ENCODE data around the gene CCR6. TPM values are rescaled to one million over a fixed set of nuclear protein-coding genes. Genes with fewer than 3 reads are reported as not detected.

Gene CCR6
- total and polyA plus RNA-seq, 8 donors, result 0.13 to 0.92 TPM; not detected in 6

- Histone ChIP-seq H3K9me3 (no peaks in the 10 kb centered on the region), H3K27ac (peak overlapping the region in 1 of 5 donors; percentile 24), H3K4me3 (no peak overlapping the region), H3K4me1 (peaks cover 0 to 12% (median 8%) of the 10 kb centered on the region in 4 donors), H3K27me3 (peaks cover 0 to 15% (median 0%) of the 10 kb centered on the region in 3 donors), H3K36me3 (no peaks in the 10 kb centered on the region)
- WGBS, 5 donors, result 77 to 83% (median 82%) methylated on average over 21 to 25 of the region's 25 CpGs
- TF ChIP-seq POLR2AphosphoS5 (IDR thresholded peaks at IDR 0.05) (no peak), EP300 (IDR thresholded peaks at IDR 0.05) (no peak), POLR2A (IDR thresholded peaks at IDR 0.05) (no peak)
- TF ChIP-seq, protein P1, sequence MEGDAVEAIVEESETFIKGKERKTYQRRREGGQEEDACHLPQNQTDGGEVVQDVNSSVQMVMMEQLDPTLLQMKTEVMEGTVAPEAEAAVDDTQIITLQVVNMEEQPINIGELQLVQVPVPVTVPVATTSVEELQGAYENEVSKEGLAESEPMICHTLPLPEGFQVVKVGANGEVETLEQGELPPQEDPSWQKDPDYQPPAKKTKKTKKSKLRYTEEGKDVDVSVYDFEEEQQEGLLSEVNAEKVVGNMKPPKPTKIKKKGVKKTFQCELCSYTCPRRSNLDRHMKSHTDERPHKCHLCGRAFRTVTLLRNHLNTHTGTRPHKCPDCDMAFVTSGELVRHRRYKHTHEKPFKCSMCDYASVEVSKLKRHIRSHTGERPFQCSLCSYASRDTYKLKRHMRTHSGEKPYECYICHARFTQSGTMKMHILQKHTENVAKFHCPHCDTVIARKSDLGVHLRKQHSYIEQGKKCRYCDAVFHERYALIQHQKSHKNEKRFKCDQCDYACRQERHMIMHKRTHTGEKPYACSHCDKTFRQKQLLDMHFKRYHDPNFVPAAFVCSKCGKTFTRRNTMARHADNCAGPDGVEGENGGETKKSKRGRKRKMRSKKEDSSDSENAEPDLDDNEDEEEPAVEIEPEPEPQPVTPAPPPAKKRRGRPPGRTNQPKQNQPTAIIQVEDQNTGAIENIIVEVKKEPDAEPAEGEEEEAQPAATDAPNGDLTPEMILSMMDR (IDR thresholded peaks at IDR 0.05), result no peak
- no peak for DNase-seq
- intact Hi-C loops (cut with DNase I; ENCODE audit: low total_unique reads), result no loop called here
Measured at GRCh38 chr6:167113935-167114910, 8.7 kb upstream of the CCR6 start.

DNA sequence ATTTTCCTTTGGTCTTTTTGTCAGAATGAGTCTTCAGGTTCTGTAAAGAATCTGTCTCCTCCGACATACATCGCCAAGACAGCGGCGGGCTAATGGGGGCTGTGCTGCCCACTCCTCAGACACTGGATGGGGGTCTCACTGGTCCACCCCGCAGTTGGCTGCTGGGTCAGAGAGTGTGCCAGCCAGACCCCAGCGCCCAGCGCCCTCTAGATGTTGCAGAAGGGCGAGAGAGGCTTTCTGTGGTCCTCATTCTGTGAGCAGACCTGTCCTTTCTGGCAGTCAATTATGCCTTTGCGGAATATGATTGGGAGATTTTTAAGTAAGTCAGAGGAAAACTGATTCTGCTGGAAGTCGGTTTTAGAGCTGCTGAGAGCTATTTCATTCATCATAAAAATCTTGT, 7.8 kb upstream of the CCR6 start:
- 79 to 87% (median 86%) methylated on average over 10 of the region's 10 CpGs for WGBS, 5 donors
- no peak for TF ChIP-seq POLR2AphosphoS5 (IDR thresholded peaks at IDR 0.05)
- TF ChIP-seq, protein P1 (IDR thresholded peaks at IDR 0.05), result no peak
- no peak for DNase-seq
- Histone ChIP-seq H3K4me3 (no peak overlapping the region), H3K27ac (peak overlapping the region in 1 of 5 donors; percentile 24), H3K27me3 (peaks cover 0 to 15% (median 0%) of the 10 kb centered on the region in 3 donors), H3K4me1 (peaks cover 0 to 12% (median 8%) of the 10 kb centered on the region in 4 donors), H3K9me3 (no peaks in the 10 kb centered on the region), H3K36me3 (no peaks in the 10 kb centered on the region)
- intact Hi-C loops (cut with DNase I; ENCODE audit: low total_unique reads), result no loop called here

GRCh38 chr6:167116109-167116837, 6.6 kb upstream of the CCR6 start:
- Histone ChIP-seq H3K27me3 (peaks cover 0 to 20% (median 0%) of the 10 kb centered on the region in 3 donors), H3K27ac (peak overlapping the region in 1 of 5 donors; percentile 60), H3K4me3 (peak overlapping the region in 3 of 4 donors; percentile 1 to 11 (median 6)), H3K36me3 (no peaks in the 10 kb centered on the region), H3K4me1 (peaks cover 0 to 12% (median 8%) of the 10 kb centered on the region in 4 donors), H3K9me3 (no peaks in the 10 kb centered on the region)
- TF ChIP-seq POLR2AphosphoS5 (IDR thresholded peaks at IDR 0.05), result no peak
- no peak for TF ChIP-seq POLR2A (IDR thresholded peaks at IDR 0.05)
- TF ChIP-seq EP300 (IDR thresholded peaks at IDR 0.05), result no peak
- TF ChIP-seq, protein P1 (IDR thresholded peaks at IDR 0.05), result no peak
- intact Hi-C loops (cut with DNase I; ENCODE audit: low total_unique reads), result no loop called here
- 44 to 58% (median 54%) methylated on average over 25 of the region's 25 CpGs for WGBS, 5 donors
- peak in 1 of 2 donors; percentile 79 for DNase-seq

DNA sequence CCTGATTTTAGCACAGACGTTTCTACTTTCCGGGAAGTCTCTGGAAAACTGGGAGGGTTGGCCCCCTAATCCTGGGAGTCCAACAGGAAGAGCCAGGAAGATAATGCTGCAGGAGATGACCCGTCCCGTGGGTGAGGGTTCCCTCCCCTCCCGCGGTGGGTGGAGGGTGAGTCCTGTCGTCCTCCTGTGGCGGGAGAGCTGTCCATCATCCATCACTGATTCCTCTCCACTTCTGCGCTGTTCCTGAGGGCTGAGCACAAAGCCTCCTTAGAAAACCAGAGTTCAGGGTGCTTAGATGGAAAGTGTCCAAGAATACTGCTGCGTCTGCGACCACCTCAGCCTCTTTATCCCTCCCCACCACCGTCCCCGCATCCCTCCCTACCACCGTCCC, 6.1 kb upstream of the CCR6 start:
- H3K4me1 ChIP-seq, result peaks cover 0 to 12% (median 8%) of the 10 kb centered on the region in 4 donors
- TF ChIP-seq POLR2AphosphoS5 (IDR thresholded peaks at IDR 0.05) (no peak), POLR2A (IDR thresholded peaks at IDR 0.05) (no peak), EP300 (IDR thresholded peaks at IDR 0.05) (no peak)
- TF ChIP-seq, protein P1 (IDR thresholded peaks at IDR 0.05), result no peak
- no peak for DNase-seq
- peak overlapping the region in 1 of 5 donors; percentile 60 for H3K27ac ChIP-seq
- WGBS, 5 donors, result 74 to 94% (median 77%) methylated on average over 12 to 14 of the region's 14 CpGs
- H3K36me3 ChIP-seq, result no peaks in the 10 kb centered on the region
- intact Hi-C loops (cut with DNase I; ENCODE audit: low total_unique reads), result no loop called here
- peaks cover 0 to 26% (median 0%) of the 10 kb centered on the region in 3 donors for H3K27me3 ChIP-seq
- no peaks in the 10 kb centered on the region for H3K9me3 ChIP-seq
- no peak overlapping the region for H3K4me3 ChIP-seq
